Measurements from ENCODE around the gene CASP10.

DNA sequence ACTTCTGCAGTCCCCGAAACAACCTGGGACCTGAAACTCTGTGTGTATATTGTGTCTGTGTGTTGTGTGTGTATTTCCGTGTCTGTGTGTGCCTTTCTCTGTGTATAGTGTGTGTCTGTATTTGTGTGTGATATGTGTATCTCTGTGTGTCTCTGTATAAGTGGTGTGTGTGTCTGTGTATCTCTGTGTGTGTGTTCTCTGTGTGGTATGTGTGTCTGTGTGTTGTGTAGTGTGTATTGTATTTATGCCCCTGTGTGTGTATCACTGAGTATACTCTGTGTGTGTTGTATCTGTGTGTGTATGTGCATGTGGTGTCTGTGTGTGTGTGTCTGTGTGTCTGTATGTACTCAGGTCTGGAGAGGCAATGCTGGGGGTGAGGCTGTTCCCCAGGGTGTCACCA, 89.0 kb downstream of the CASP10 start:
- TF ChIP-seq, protein P1, sequence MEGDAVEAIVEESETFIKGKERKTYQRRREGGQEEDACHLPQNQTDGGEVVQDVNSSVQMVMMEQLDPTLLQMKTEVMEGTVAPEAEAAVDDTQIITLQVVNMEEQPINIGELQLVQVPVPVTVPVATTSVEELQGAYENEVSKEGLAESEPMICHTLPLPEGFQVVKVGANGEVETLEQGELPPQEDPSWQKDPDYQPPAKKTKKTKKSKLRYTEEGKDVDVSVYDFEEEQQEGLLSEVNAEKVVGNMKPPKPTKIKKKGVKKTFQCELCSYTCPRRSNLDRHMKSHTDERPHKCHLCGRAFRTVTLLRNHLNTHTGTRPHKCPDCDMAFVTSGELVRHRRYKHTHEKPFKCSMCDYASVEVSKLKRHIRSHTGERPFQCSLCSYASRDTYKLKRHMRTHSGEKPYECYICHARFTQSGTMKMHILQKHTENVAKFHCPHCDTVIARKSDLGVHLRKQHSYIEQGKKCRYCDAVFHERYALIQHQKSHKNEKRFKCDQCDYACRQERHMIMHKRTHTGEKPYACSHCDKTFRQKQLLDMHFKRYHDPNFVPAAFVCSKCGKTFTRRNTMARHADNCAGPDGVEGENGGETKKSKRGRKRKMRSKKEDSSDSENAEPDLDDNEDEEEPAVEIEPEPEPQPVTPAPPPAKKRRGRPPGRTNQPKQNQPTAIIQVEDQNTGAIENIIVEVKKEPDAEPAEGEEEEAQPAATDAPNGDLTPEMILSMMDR (IDR thresholded peaks at IDR 0.05) = no peak
- no peak for TF ChIP-seq POLR2AphosphoS5 (IDR thresholded peaks at IDR 0.05)

All from esophagus muscularis mucosa (tissue), 3 donors.